Activated CD4-positive, alpha-beta T cell treated with anti-CD3 and anti-CD28 coated beads for 1 hour (primary cell): Measurements from ENCODE around the gene LIPH.

ENCODE experiments used
- DNase-seq: peaks from one replicate; pipeline ENCODE4 v3.0.0-alpha.2; 2020

Gene LIPH

DNA sequence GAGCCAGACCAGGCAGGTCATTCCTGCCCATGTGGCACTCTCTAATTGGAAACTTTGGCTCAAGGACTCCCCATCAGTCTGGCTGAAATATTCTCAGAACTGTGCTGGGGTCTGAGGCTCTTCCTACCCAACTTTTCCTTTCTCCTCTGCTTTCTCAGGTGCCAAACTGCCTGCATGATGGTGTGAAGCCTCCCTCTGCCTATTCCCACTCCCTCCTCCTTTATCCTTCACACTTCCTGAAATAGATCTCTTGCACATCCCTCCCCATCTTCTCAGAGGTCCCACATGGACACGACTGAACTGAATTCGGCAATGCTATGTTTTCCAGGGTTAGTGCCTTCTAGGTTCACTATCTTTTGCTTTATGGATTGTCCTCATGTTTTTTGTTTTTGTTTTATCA lies 12.5 kb downstream of the LIPH start:
- DNase-seq: no peak

- no peak for DNase-seq
Measured at GRCh38 chr3:185537369-185537970, 14.9 kb downstream of the LIPH start.

- DNase-seq: no peak
Measured at GRCh38 chr3:185534511-185534910, 17.9 kb downstream of the LIPH start.

- no peak for DNase-seq
Measured at GRCh38 chr3:185532901-185533300, 19.5 kb downstream of the LIPH start.

GRCh38 chr3:185530856-185531255 lies 21.5 kb downstream of the LIPH start:
- DNase-seq: no peak

- DNase-seq: no peak
Measured at GRCh38 chr3:185528532-185528931, 23.9 kb downstream of the LIPH start.

GRCh38 chr3:185527364-185527763 lies 25.0 kb downstream of the LIPH start:
- no peak for DNase-seq

DNA sequence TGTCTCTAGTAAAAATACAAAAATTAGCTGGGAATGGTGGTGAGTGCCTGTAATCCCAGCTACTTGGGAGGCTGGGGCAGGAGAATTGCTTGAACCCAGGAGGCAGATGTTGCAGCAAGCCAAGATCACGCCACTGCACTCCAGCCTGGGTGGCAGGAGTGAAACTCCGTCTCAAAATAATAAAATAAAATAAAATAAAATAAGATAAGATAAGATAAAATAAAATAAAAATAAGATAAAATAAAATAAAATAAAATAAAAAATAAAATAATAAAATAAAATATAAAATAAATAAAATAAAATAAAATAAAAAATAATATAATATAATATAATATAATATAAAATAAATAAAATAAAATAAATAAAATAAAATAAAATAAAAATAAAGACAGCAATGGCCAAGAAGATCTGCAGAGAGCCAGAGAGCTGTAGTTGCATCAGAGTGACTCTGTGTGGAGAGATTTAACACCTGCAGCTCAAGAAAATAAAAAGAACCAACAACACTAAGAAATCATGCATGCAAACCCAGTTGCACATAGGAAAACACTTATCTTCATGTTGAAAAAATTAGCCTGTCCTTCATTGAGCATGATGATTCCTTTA lies 25.9 kb downstream of the LIPH start:
- no peak for DNase-seq

DNA sequence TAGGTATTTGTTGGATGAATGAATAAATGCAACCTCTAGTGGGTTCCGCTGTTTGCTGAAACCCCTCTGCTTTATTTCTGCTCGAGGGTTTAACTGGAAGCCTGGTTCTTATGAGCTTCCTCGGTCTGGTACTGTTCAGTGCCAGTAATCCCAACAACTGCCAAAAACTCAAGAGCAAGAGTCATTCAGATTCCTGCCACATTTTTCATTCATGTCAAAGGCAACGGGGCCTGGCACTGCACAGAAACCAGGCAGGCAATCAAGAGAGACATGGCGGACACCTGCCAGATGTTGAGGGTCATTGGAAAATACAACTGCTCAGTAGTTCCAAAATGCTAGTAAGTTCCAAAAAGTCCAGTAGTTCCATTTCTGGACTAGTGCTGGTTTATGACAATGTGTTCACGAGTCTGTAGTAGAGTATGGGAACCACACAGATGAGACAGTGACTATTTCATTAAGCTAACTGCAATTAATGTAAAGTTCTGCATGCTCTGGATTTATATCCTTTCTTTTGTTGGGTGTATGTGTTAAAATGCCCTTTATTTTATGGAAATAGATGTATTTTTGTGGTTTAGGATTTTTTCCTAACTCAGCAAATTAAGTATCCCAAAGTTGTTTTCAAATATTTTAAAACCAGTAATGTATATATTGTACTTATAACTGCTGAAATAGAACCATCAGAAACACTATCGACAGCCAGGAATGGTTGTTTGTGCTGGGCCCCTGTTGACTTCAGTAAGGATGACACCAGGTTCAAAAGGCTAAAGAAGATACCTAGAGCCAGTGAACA lies 30.8 kb downstream of the LIPH start:
- no peak for DNase-seq

- no peak for DNase-seq
Measured at GRCh38 chr3:185519021-185519420, 33.4 kb downstream of the LIPH start.

GRCh38 chr3:185517387-185518130 lies 34.8 kb downstream of the LIPH start:
- no peak for DNase-seq

GRCh38 chr3:185511711-185512110 lies 40.7 kb downstream of the LIPH start:
- no peak for DNase-seq

- no peak for DNase-seq
Measured at GRCh38 chr3:185508335-185508991, 43.9 kb downstream of the LIPH start.

- no peak for DNase-seq
Measured at GRCh38 chr3:185507883-185508282, 44.5 kb downstream of the LIPH start.

GRCh38 chr3:185504636-185505035 lies 47.8 kb downstream of the LIPH start:
- DNase-seq: no peak

- no peak for DNase-seq
Measured at GRCh38 chr3:185503521-185503920, 48.9 kb downstream of the LIPH start.

- no peak for DNase-seq
Measured at GRCh38 chr3:185502987-185503386, 49.4 kb downstream of the LIPH start.

DNA sequence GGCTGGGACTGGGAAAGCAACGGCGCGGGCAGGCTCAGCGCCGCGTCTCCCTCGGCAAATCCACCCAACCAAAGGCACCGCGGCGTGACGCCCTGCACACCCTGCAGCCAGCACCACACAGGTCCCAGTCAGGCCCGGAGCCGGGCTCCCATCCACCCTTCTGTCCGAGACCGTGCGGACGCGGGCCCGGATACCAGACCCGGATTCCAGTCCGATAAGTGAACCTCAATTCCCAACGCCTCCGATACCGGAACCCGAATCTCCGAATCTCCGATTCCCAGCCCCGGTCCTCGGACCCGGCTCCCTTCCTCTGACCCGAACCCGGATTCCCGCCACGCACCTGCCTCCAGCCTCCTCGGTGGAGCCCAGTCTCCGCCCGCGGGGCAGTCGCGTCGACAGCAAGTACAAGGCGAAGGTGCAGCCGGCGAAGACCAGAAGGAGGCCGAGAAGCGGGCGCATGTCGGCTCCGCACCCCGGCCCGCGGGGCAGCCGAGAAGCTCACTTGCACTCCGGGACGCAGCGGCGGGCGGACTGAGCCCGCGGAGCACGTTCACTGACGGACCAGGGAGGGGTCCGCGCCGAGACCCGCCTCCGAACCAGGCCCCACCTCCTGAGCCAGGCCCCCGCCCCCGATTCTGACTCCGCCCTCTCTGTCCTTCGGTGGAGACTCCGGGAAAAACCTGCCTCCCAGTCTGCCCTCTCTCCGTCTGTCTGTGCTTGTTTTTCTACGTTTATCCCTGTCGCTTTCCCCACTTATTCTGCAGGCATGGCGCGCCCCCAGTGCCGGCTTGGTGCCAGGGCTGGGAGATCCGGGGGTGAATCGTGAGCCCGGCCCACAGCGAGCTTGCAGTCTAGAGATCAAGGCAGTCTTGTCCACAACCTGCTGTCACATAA lies 53.6 kb downstream of the LIPH start, which contains the start of gene TMEM41A:
TMEM41A (minus strand) TSS at position 533 of the 894 bp plus-strand sequence; CDS start at position 459, 74 bp downstream.
- DNase-seq: peak; percentile 82

GRCh38 chr3:185490241-185490640 lies 62.1 kb downstream of the LIPH start:
- DNase-seq: no peak

DNA sequence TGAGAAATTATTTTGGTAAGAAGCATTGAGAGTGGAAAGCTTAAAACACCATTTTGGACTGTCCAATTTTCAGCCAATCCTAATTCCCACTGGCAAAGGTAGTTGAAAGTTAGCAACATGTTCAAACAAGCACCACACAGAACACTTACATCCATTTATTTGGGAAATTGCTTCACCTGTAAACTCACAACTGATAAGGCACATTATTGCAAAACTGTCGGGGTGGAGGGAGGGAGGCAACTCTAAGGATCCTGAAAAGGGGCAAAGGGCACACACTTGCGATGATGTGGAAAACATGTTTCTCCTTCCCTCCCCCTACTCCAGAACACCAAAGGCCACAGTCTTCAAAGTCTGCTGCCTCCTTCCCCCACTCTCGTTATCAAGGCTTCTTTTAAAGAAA lies 62.9 kb downstream of the LIPH start:
- DNase-seq: no peak

- no peak for DNase-seq
Measured at GRCh38 chr3:185488465-185488864, 63.9 kb downstream of the LIPH start.

DNA sequence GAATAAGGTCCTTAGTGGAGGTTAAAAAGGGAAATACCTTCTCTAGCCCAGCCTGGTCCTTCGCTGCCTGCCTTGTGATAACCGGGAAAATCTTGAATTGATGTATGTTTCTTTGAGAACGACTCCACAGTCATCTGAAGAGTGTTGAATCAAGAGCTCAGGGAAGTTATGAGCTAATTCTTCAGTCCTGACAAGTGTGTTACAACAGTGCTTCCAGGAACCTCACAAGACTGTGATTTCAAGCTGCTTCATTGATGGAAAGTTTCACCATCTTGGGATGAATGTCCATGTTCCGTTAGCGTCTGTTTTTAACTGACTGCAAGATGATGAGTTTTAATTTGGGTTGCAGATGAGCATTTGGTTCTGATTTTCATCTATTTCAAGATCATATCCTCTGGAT lies 66.0 kb downstream of the LIPH start:
- DNase-seq: no peak
